Type B pancreatic cell (in vitro differentiated cells): ENCODE measurements around the gene AP4M1. TPM values are rescaled to one million over a fixed set of nuclear protein-coding genes. Genes with fewer than 3 reads are reported as not detected.

Experiments
- DNase-seq: peaks from one replicate; pipeline ENCODE4 v3.0.0; 2021; ENCODE audit warnings: mixed read lengths; ENCODE audit not compliant: unreplicated experiment; ENCODE audit errors: extremely low spot score
- H3K27ac Mint-ChIP-seq: 2 replicates; pipeline ENCODE4 v1.8.0; 2021; ENCODE audit warnings: mild to moderate bottlenecking, mixed read lengths
- H3K27me3 Mint-ChIP-seq: 2 replicates; pipeline ENCODE4 v1.8.0; 2021; ENCODE audit warnings: mixed read lengths
- H3K36me3 Mint-ChIP-seq: 2 replicates; pipeline ENCODE4 v1.8.0; 2021; ENCODE audit warnings: mixed read lengths
- H3K4me1 Mint-ChIP-seq: one replicate; pipeline ENCODE4 v1.8.0; 2021; ENCODE audit warnings: mixed read lengths; ENCODE audit not compliant: unreplicated experiment
- H3K4me3 Mint-ChIP-seq: 2 replicates; pipeline ENCODE4 v1.8.0; 2021; ENCODE audit warnings: mild to moderate bottlenecking, mixed read lengths
- H3K9me3 Mint-ChIP-seq: 2 replicates; pipeline ENCODE4 v1.8.0; 2021; ENCODE audit warnings: mixed read lengths
- CTCF ChIP-seq: fragments of 200-600 bp; sonication (generic); conservative IDR thresholded peaks from 2 replicates; pipeline ENCODE4 v1.5.0; 2021; ENCODE audit warnings: antibody characterized with exemption, mild to moderate bottlenecking
- long read RNA-seq: library from polyadenylated mRNA; unstranded; transcript quantifications from one replicate; pipeline ENCODE4 v2.0.0, GENCODE V29; 2020
- total RNA-seq: library from RNA; stranded (reverse); gene quantifications from 2 replicates; pipeline ENCODE4 v1.2.1, GENCODE V29; 2021; ENCODE audit warnings: low replicate concordance

Gene AP4M1
- 25.7 and 28.5 TPM in 2 replicates for total RNA-seq
- long read RNA-seq, transcript AP4M1-201 (15 exons, 1,817 nt): major isoform, 45 of 60 reads
- long read RNA-seq, partial matches to known transcripts: 1 of 60 reads
- long read RNA-seq, other reads (novel, unspliced or antisense): 11 of 60 reads

GRCh38 chr7:100101016-100101862, at the start of gene AP4M1, which contains the start of gene MCM7:
AP4M1 (plus strand) TSS chr7:100101643; CDS start chr7:100101715, 72 bp downstream.
MCM7 (minus strand) TSS chr7:100101397; CDS start chr7:100101294, 103 bp downstream.
- H3K4me1 Mint-ChIP-seq: peaks cover 32% of the 10 kb centered on the region
- H3K9me3 Mint-ChIP-seq: no peaks in the 10 kb centered on the region
- peaks cover 31% of the 10 kb centered on the region for H3K36me3 Mint-ChIP-seq
- H3K27ac Mint-ChIP-seq: peak within 1 kb of the TSS; percentile 98
- DNase-seq: peak; percentile 99
- H3K27me3 Mint-ChIP-seq: no peaks in the 10 kb centered on the region
- no peak for TF ChIP-seq CTCF
- peak within 1 kb of the TSS; percentile 96 for H3K4me3 Mint-ChIP-seq

GRCh38 chr7:100053215-100053614, 48.2 kb upstream of the AP4M1 start:
- no peaks in the 10 kb centered on the region for H3K27me3 Mint-ChIP-seq
- peak overlapping the region; percentile 74 for H3K27ac Mint-ChIP-seq
- peaks cover 9% of the 10 kb centered on the region for H3K4me1 Mint-ChIP-seq
- H3K4me3 Mint-ChIP-seq: peak overlapping the region; percentile 69
- peaks cover 7% of the 10 kb centered on the region for H3K36me3 Mint-ChIP-seq
- H3K9me3 Mint-ChIP-seq: no peaks in the 10 kb centered on the region
- peak; percentile 53 for TF ChIP-seq CTCF
- no peak for DNase-seq

- no peak for TF ChIP-seq CTCF
- no peak for DNase-seq
Observed at GRCh38 chr7:100057006-100057405, 44.4 kb upstream of the AP4M1 start.

GRCh38 chr7:100059251-100059739, 42.1 kb upstream of the AP4M1 start:
- TF ChIP-seq CTCF: no peak
- H3K4me1 Mint-ChIP-seq: no peaks in the 10 kb centered on the region
- H3K9me3 Mint-ChIP-seq: no peaks in the 10 kb centered on the region
- peaks cover 35% of the 10 kb centered on the region for H3K36me3 Mint-ChIP-seq
- DNase-seq: no peak
- no peak overlapping the region for H3K27ac Mint-ChIP-seq
- H3K4me3 Mint-ChIP-seq: no peak overlapping the region
- H3K27me3 Mint-ChIP-seq: no peaks in the 10 kb centered on the region

More at GRCh38 chr7:100057006-100057405, 44.4 kb upstream of the AP4M1 start:
- Mint-ChIP-seq H3K4me3 (no peak overlapping the region), H3K4me1 (peaks cover 4% of the 10 kb centered on the region), H3K27me3 (no peaks in the 10 kb centered on the region), H3K9me3 (no peaks in the 10 kb centered on the region), H3K36me3 (peaks cover 25% of the 10 kb centered on the region), H3K27ac (no peak overlapping the region)

- H3K27ac Mint-ChIP-seq: no peak overlapping the region
- no peaks in the 10 kb centered on the region for H3K27me3 Mint-ChIP-seq
Observed at GRCh38 chr7:100061518-100062193, 39.8 kb upstream of the AP4M1 start.

More at GRCh38 chr7:100061518-100062193, 39.8 kb upstream of the AP4M1 start:
- Mint-ChIP-seq H3K9me3 (no peaks in the 10 kb centered on the region), H3K4me3 (no peak overlapping the region), H3K4me1 (peaks cover 7% of the 10 kb centered on the region), H3K36me3 (peaks cover 51% of the 10 kb centered on the region)
- TF ChIP-seq CTCF: no peak
- DNase-seq: no peak
